DOHH2 (cell line): Measurements from ENCODE around the gene PI4K2A.

Experiments
- H3F3A ChIP-seq: fragments of 200-600 bp; sonication (generic), shearing (Covaris generic); 2 replicates; pipeline ENCODE4 v1.6.0; 2016; ENCODE audit warnings: antibody characterized with exemption, mild to moderate bottlenecking; ENCODE audit not compliant: control insufficient read depth, insufficient read depth
- H3K27ac ChIP-seq: fragments of 200-600 bp; sonication (generic); 2 replicates; pipeline ENCODE4 v1.5.1; 2014; ENCODE audit warnings: low read depth, mild to moderate bottlenecking, low read length, moderate library complexity
- H3K27me3 ChIP-seq: fragments of 200-600 bp; sonication (generic); 2 replicates; pipeline ENCODE4 v1.6.1; 2014; ENCODE audit warnings: mild to moderate bottlenecking, low read length, mixed read lengths; ENCODE audit not compliant: control insufficient read depth
- H3K36me3 ChIP-seq: fragments of 200-600 bp; sonication (generic); 2 replicates; pipeline ENCODE4 v1.6.1; 2014; ENCODE audit warnings: mild to moderate bottlenecking, low read length, moderate library complexity, mixed read lengths; ENCODE audit not compliant: control insufficient read depth
- H3K4me1 ChIP-seq: fragments of 200-600 bp; sonication (generic); 2 replicates; pipeline ENCODE4 v1.6.1; 2014; ENCODE audit warnings: mild to moderate bottlenecking, low read length, mixed read lengths; ENCODE audit not compliant: control insufficient read depth
- H3K4me2 ChIP-seq: fragments of 200-600 bp; sonication (generic); 2 replicates; pipeline ENCODE4 v1.6.0; 2014; ENCODE audit warnings: mild to moderate bottlenecking, low read length, moderate library complexity
- H3K4me3 ChIP-seq: fragments of 200-600 bp; sonication (generic); 2 replicates; pipeline ENCODE4 v1.5.1; 2014; ENCODE audit warnings: mild to moderate bottlenecking, low read length, mixed read lengths
- H3K79me2 ChIP-seq: fragments of 200-600 bp; sonication (generic); 2 replicates; pipeline ENCODE4 v1.6.1; 2014; ENCODE audit warnings: mild to moderate bottlenecking, low read length, mixed read lengths; ENCODE audit not compliant: control insufficient read depth
- H3K9me2 ChIP-seq: fragments of 200-600 bp; sonication (generic); replicated peaks from 2 replicates; pipeline ENCODE4 v1.6.1; 2014; ENCODE audit warnings: mild to moderate bottlenecking, low read length, mixed read lengths; ENCODE audit not compliant: control insufficient read depth
- H3K9me3 ChIP-seq: fragments of 200-600 bp; sonication (generic); 2 replicates; pipeline ENCODE4 v1.6.1; 2014; ENCODE audit warnings: antibody characterized with exemption, low read length, mixed read lengths; ENCODE audit not compliant: control insufficient read depth, insufficient read depth
- H4K20me1 ChIP-seq: fragments of 200-600 bp; sonication (generic); 2 replicates; pipeline ENCODE4 v1.6.0; 2014; ENCODE audit warnings: low read depth, mild to moderate bottlenecking, antibody characterized with exemption, low read length, moderate library complexity; ENCODE audit not compliant: control insufficient read depth, insufficient read depth
- EZH2phosphoT487 ChIP-seq: fragments of 200-600 bp; sonication (generic); IDR thresholded peaks from 2 replicates; pipeline ENCODE4 v1.6.1; 2017; ENCODE audit warnings: borderline replicate concordance, mild to moderate bottlenecking, antibody characterized with exemption, low read length, moderate library complexity, mixed read lengths
- TF ChIP-seq, protein P1 (sequence below): fragments of 200-600 bp; sonication (generic); IDR thresholded peaks from one replicate; pipeline ENCODE4 v1.5.1; 2014; ENCODE audit warnings: antibody characterized with exemption, mild to moderate bottlenecking, low read depth, low read length; ENCODE audit not compliant: poor library complexity, severe bottlenecking

The PI4K2A gene

DNA sequence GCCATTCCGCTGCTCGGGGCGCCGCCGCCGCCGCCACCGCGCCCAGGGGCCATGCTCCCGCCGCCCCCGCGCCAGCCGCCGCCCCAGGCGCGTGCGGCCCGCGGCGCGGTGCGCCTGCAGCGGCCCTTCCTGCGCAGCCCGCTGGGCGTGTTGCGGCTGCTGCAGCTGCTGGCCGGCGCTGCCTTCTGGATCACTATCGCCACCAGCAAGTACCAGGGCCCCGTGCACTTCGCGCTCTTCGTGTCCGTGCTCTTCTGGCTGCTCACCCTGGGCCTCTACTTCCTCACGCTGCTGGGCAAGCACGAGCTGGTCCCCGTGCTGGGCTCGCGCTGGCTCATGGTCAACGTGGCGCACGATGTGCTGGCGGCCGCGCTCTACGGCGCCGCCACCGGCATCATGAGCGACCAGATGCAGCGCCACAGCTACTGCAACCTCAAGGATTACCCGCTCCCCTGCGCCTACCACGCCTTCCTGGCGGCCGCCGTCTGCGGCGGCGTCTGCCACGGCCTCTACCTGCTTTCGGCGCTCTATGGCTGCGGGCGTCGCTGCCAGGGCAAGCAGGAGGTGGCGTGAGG, 73.4 kb downstream of the PI4K2A start:
- TF ChIP-seq, protein P1, sequence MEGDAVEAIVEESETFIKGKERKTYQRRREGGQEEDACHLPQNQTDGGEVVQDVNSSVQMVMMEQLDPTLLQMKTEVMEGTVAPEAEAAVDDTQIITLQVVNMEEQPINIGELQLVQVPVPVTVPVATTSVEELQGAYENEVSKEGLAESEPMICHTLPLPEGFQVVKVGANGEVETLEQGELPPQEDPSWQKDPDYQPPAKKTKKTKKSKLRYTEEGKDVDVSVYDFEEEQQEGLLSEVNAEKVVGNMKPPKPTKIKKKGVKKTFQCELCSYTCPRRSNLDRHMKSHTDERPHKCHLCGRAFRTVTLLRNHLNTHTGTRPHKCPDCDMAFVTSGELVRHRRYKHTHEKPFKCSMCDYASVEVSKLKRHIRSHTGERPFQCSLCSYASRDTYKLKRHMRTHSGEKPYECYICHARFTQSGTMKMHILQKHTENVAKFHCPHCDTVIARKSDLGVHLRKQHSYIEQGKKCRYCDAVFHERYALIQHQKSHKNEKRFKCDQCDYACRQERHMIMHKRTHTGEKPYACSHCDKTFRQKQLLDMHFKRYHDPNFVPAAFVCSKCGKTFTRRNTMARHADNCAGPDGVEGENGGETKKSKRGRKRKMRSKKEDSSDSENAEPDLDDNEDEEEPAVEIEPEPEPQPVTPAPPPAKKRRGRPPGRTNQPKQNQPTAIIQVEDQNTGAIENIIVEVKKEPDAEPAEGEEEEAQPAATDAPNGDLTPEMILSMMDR = peak; percentile 40
- TF ChIP-seq EZH2phosphoT487 = no peak
- Histone ChIP-seq H3K36me3 (no peaks in the 10 kb centered on the region), H3K27me3 (peaks cover 21% of the 10 kb centered on the region), H3K4me1 (peaks cover 14% of the 10 kb centered on the region), H3K9me3 (no peaks in the 10 kb centered on the region), H3K4me2 (peak overlapping the region; percentile 80), H3K79me2 (no peaks in the 10 kb centered on the region; the same call in 1 of the 2 replicates), H3K27ac (no peak overlapping the region; the same call in 1 of the 2 replicates), H3K9me2 (no peaks in the 10 kb centered on the region), H3K4me3 (peak overlapping the region; percentile 72), H3F3A (no peaks in the 10 kb centered on the region), H4K20me1 (no peaks in the 10 kb centered on the region; the same call in 1 of the 2 replicates)

DNA sequence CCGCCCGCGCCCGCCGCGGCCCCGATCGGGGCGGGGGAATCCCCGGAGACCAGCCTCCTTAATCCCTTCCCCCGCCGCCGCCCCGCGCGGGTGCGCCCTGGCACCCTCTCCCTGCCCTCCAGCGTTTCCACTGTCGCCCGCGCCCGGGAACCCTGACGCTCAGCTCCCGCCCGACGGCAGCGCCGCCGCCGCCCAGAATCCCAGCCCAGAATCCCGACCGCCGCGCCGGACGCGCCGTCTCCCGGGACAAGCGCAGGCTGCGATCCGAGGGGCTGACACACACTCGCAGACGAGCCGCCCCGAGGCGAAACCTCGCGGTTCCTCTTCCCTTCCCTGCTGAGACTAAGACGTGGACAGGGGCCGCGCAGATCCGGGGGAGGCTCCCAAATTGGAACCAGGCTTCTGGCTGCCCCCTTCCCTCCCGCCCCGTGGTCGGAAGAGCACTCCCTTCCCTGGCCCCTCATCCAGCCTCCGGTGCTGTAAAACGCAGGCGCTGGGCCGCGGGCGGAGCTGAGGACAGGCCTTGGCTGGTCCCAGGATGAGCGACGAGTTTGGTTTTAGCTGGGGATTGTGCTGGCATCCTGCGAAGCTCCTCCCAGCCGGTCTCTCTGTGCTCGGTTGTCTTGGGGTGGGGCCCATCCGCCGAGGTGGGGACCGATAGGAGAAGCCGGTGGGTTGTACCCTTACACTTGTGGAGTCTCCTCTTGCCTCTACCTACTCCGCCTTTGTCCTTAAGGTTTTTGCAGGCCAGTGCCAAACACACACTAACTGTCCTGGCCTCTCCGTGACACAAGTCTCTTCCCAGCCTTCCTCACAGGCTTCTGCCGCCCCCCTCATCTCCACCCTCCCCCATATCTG, 74.2 kb downstream of the PI4K2A start:
- Histone ChIP-seq H3K79me2 (no peaks in the 10 kb centered on the region; the same call in 1 of the 2 replicates), H3K36me3 (no peaks in the 10 kb centered on the region), H3K27ac (no peak overlapping the region), H3F3A (no peaks in the 10 kb centered on the region), H4K20me1 (no peaks in the 10 kb centered on the region; the same call in 1 of the 2 replicates), H3K27me3 (peaks cover 21% of the 10 kb centered on the region), H3K4me2 (peak overlapping the region; percentile 80), H3K4me1 (peaks cover 14% of the 10 kb centered on the region), H3K9me3 (no peaks in the 10 kb centered on the region), H3K9me2 (no peaks in the 10 kb centered on the region), H3K4me3 (peak overlapping the region; percentile 72)
- TF ChIP-seq, protein P1 = peak; percentile 27
- no peak for TF ChIP-seq EZH2phosphoT487

DNA sequence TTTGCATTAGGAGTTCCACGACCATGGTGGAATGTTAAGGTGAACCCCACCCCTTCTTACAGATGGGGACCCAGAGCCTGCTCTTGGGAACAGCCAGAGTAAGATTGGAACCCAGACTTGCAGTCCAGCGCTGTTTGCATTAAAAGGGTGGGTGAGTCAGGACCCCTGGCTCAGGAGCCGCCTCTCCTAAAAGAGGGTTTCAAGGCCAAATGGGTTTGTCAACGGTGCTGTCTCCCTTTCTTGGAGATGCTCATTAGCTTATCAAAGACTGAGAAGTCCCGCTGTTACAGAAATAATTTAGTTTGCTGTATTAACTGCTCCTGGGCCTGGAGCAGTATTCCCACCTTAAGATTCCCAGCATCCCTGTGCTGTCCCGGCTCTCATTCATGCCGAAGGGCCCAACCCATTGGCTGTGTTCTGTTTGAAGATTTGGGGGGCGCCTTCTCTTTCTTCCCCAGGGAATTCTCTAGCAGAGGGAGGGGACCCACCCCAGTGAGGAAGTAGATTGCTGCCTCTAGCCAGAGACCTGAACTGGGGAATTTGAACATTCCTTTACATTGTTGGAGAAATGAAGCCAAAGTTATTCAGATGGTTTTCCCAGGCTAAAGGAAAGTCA, 74.9 kb downstream of the PI4K2A start:
- Histone ChIP-seq H3K27me3 (peaks cover 21% of the 10 kb centered on the region), H3K4me1 (peaks cover 14% of the 10 kb centered on the region), H4K20me1 (no peaks in the 10 kb centered on the region; the same call in 1 of the 2 replicates), H3K9me3 (no peaks in the 10 kb centered on the region), H3K9me2 (no peaks in the 10 kb centered on the region), H3K36me3 (no peaks in the 10 kb centered on the region), H3K27ac (no peak overlapping the region), H3K4me3 (0 out of 2 replicates have a peak overlapping the region, but pooled peaks have one; percentile 72), H3K4me2 (peak overlapping the region; percentile 80), H3K79me2 (no peaks in the 10 kb centered on the region; the same call in 1 of the 2 replicates), H3F3A (no peaks in the 10 kb centered on the region)
- TF ChIP-seq, protein P1 = no peak
- no peak for TF ChIP-seq EZH2phosphoT487
